Inflammatory macrophage treated with lipopolysaccharide for 4 hours (primary cell): ENCODE data around the gene PLBD2.

Experiments used
- DNase-seq: peaks from one replicate; pipeline ENCODE4 v3.0.0-alpha.2; 2020

PLBD2 gene

DNA sequence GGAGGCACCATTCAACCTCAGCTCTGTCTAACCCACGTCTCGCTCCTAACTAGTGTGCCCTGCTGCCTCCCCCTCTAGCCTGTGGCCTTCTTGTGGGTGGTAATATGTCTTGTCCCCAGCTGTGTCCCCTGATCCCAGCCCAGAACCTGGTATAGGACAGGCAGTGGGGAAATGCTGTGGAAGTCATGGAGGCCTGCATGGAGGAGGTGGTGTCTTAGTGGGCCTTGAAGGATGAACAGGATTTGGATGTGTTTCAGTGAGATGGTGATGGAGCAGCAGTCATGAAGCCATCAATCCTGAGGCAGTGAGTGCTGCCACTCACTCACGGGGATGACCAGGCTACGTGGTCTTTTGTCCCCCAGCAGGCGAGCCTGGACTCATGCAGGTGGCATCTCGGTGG is 13.4 kb downstream of the PLBD2 start:
- DNase-seq = no peak

DNA sequence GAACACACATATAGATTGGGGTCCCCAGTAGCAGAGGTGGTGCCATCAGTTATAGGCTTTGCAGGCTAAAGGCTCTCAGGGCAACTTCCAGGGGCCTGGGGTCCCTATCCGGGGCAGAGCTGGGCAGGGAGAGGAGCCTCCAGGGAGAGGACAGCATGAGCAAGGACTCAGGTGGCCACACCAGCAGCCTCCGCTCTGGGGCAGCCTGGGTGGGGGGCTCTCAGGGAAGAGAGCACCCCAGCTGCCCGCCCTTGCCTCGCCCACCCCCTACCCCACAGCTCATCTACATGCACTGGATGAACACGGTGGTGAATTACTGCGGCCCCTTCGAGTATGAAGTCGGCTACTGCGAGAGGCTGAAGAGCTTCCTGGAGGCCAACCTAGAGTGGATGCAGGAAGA is 14.0 kb downstream of the PLBD2 start:
- no peak for DNase-seq

DNA sequence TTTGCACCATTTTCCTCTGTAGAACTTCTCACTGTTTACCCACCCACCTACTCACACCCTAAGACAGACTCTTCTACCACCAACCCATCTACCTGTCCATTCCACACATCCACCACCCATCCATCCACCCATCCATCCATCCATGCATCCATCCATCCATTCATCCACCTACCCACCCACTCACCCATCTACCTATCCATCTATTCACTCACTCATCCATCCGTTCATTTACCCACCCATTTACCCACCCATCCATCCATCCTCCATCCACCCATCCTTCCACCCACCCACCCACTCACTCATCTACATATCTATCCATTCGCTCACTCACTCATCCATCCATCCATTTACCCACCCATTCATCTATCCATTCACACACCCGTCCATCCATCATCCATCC is 15.1 kb downstream of the PLBD2 start:
- DNase-seq = no peak

DNA sequence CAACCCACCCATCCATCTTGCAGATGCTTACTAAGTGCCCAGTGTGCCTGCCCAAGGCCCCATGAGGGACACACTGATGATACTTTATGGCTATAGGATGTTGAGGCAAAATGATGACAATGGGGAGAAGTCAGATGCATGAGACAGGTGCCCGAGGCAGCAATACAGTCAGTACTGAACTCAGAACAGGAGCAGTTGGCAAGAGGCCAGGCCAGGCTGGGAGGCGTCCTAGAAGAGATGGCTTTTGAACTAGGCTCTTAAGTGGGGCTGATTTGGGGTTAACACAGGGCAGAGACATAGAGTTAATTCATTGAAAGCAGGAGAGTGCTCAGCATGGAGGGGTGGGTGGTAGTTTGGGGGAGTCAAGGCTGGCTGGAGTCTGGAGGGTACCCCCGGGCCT is 15.6 kb downstream of the PLBD2 start:
- DNase-seq = no peak

DNA sequence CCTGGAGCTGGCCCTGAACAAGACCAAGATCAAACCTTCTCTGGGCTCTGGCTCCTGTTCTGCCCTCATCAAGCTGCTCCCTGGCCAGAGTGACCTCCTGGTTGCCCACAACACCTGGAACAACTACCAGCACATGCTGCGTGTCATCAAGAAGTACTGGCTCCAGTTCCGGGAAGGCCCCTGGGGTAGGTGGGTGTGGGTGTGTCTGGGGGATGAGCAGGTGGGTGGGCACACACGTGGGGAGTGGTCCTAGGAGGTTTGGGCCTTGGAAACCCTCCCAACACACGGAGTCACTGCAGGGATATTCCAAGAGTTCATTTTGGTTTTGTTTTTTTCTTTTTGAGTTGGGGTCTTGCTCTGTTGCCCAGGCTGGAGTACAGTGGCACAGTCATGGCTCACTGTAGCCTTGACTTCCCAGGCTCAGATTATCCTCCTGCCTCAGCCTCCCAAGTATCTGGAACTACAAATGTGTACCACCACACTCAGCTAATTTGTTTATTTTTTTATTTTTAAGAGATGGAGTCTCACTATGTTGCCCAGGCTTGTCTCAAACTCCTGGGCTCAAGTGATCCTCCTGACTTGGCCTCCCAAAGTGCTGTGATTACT is 16.5 kb downstream of the PLBD2 start:
- no peak for DNase-seq

DNA sequence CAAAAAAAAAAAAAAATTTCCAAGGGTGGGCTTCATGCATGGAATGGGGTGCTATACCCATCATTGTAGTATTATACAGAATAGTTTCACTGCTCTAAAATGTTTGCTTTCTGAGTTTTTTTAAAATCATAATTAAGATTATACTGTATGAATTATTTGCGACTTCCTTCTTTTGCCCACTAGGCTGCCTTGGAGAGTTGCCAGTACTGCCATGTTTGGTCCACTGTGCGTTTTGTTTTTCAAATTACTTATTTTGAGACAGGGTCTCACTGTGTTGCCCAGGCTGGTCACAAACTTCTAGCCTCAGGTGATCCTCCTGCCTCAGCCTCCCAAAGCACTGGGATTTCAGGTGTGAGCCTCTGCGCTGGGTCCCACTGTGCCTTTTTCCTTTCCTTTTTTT is 19.9 kb downstream of the PLBD2 start:
- no peak for DNase-seq

DNA sequence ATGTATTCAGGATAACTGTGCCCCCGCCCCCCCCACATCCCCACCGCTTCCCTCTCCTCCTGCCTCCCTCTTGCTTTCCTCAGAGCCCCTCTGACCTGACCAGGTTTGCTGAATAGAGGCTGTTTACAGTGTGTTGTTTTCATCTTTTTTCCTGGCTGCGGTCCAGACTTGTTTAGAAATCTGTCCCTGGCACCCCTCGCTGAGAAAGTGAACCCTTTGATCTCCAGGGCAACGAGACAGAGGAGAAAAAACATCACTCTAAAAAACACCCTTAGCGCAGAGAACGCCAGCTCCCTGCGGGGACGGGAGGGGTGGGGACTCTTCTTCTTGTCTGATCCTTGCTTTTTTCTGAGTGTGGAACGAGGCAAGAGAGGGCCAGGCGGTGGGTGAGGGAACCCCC is 22.8 kb downstream of the PLBD2 start:
- DNase-seq = no peak

DNA sequence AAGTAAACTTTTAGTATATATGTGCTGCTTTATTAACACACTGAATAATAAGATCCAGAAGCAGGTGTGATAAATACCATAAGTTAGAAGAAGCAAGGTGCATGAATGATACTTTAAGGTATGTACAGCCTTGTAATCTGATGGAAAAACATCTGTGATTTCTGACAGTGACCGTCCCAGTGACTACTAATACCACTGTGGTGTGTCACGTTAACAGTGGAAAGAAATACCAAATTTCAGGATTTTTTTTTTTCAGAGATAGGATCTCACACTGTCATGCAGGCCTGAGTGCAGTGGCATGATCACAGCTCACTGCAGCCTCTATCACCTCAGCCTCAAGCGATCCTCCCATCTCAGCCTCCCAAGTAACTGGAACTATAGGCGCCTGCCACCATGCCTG is 23.8 kb downstream of the PLBD2 start:
- no peak for DNase-seq

DNA sequence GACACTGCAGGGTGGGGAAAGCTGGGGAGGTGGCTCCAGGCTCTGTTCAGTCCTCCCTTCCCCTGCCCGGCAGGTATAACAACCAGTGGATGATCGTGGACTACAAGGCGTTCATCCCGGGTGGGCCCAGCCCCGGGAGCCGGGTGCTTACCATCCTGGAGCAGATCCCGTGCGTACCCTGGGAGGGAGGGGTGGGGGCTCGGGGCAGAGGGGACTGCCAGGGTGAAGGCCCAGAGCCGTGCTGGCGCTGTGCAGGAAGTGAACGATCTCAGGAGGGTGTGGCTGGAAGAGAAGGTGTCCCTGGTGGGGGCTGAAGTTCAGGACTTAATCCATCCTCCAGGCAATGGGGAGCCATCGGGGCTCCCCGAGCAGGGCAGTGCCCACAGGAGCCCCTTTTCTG is 26.4 kb downstream of the PLBD2 start:
- DNase-seq = no peak

DNA sequence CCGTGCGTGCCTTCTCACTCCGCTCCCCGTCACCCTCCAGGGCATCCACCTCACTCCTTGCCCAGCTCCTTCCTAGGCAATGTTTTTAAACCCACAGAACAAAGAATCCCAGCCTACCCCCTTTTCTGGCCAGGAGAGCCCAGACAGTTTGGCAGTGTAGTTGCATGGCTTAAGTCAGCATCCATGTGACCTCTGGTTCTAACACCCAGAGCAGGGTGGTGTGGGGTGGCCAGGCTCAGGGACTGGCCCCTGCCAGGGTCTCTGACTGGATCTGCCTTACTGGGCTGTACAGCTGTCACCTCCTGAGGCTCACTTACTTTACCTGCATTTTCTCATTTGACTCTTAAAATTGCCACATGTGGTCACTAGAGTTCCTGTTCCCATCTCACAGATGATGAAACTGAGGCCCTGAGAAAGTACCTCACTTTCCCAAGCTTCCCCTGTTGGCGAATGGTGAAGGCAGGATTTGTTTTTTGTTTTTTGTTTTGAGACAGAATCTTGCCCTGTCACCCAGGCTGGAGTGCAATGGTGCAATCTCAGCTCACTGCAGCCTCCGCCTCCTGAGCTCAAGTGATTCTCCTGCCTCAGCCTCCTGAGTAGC is 27.0 kb downstream of the PLBD2 start:
- peak; percentile 29 for DNase-seq

DNA sequence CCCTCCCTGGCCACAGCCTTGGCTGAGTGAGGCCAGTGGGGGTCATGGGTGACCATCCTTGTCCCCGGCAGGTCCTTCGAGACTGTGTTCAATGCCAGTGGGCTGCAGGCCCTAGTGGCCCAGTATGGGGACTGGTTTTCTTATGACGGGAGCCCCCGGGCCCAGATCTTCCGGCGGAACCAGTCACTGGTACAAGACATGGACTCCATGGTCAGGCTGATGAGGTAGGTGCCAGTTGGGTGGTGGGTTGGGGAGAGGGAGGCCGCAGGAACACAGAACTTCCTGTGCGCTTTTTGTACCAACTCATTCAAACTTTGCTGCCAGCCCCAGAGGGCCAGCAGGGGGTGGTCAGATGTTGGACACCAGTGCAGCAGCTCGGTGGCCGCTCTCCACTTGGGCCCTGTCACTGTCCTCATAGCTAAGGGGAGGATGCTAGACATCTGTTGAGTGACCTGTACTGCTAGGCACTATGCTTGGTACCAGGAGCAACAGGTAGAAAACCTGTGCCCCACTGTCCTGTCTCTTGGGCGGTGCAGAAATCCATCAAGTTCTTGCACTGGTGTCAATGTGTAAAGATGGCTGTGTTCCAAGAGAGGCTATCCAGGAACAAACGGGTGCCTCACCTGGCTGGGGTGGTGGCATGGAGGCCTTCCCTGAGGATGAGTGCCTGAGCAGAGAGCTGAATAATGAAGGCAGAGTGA is 28.6 kb downstream of the PLBD2 start:
- DNase-seq = no peak

DNA sequence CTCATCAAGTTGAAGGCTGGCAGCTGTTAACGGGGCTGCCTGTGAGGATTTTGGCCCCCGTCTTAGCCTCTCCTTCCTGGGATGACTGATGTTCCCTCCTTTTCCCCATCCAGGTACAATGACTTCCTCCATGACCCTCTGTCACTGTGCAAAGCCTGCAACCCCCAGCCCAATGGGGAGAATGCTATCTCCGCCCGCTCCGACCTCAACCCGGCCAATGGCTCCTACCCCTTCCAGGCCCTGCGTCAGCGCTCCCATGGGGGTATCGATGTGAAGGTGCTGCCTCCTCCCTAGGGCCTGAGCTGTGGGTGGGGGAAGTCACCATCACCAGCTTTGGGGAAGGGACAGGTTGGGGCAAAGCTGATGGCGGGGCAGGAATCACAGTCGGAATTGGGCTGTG is 29.2 kb downstream of the PLBD2 start:
- no peak for DNase-seq

DNA sequence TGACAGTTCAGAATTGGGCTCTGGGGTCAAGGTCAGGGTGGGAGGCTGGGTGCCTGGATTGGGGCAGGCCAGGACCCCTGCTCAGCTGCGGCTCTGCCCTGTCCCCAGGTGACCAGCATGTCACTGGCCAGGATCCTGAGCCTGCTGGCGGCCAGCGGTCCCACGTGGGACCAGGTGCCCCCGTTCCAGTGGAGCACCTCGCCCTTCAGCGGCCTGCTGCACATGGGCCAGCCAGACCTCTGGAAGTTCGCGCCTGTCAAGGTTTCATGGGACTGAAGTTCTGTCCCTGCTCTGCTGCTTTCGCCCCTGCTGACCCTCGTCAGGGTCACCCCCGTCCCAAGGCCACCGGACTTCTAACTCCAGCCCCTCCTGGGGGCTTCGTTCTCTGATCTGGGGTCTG is 30.0 kb downstream of the PLBD2 start:
- DNase-seq = no peak

DNA sequence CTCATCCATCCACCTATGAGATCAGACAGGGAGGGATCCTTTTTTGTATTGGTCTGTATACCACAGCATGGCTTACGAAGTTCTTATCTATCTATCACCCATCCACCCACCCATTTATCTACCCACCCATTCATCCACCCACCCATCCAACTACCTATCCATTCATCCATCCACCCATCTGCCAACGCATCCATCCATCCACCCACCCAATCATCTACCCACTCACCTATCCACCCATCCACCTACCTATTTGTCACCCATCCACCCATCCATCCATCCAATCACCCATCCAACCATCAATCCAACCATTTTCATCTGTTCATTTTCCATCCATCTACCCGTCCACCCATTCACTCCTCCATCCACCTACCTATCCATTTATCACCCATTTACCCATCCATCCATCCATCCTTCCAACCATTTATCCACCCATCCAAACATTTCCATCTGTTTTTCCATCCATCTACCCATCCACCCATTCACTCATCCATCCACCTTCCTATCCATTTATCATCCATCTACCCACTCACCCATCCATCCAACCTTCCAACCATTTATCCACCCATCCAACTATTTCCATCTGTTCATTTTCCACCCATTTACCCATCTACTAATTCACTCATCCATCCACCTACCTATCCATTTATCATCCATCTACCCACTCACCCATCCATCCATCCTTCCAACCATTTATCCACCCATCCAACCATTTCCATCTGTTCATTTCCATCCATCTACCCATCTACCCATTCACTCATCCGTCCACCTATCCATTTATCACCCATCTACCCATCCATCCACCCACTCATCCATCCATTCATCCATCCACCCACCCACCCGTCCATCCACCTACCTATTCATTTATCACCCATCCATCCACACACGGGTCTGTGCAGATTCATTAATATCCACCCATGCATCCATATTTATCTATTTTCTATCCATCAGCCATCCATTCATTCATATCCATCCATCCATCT is 32.0 kb downstream of the PLBD2 start:
- DNase-seq = no peak

DNA sequence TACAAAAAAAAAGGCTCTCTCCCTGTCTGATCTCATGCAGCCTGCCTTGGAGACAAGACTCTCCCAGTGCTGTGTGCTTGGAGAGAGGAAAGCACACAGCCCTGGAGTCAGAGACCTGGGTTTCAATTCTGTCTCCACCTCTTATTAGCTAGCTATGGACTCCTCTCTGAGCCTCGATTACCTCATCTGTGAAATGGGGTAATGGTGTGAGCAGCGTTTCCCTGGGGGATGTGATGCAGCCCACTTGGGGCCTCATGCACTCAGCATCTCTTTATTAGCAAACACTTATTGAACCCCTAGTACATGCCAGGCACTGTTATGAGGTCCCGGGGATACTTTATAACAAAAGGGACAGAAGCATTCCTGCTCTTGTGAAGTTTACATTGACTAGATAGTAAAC is 32.8 kb downstream of the PLBD2 start:
- DNase-seq = no peak

DNA sequence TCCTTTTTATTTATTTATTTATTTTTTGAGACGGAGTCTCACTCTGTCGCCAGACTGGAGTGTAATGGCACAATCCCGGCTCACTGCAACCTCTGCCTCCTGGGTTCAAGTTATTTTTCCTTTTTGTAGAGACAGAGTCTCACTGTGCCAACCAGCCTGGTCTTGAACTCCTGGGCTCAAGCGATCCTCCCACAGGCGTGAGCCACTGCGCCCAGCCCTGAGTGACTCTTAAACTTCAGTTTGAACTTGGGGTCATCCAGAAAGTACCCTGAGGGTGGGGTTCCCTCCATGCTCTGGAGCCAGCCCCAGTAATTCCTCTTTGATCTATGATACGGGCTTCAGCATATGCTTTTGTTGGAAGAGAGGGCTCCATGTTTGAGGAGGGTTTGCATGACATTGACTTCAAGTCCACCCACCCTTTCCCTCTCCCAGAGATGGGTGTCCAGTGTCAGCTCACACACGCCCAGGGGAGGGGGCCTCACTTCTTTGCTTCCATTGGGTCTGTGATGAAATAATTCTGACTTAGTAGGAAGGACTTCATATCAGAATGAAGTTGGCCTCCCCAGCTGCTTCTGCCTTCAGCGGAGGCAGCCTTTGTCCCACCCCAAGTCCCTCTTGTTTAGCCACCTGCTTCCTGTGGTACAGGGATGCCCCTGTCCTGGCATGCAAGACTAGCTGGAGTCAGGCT is 33.4 kb downstream of the PLBD2 start:
- DNase-seq = no peak

DNA sequence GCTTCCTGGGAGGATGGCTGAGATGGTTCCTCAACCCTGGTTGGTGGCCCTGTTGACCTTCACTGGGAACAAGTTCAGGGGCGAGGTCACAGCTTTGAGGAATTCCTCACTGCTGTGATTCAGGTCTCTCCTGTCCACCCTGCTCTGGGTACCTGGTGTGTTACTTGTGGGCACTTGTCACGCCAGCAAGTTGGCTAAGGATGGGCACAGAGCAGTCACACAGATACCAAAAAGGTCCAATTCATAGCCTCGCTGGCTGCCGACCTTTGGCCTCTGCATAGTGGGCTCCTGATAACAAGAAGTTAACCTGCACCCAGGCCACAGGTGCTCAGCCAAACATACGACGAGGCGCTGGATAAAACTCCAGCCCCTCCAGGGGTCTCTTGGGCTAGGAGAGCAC is 34.1 kb downstream of the PLBD2 start:
- DNase-seq = no peak

DNA sequence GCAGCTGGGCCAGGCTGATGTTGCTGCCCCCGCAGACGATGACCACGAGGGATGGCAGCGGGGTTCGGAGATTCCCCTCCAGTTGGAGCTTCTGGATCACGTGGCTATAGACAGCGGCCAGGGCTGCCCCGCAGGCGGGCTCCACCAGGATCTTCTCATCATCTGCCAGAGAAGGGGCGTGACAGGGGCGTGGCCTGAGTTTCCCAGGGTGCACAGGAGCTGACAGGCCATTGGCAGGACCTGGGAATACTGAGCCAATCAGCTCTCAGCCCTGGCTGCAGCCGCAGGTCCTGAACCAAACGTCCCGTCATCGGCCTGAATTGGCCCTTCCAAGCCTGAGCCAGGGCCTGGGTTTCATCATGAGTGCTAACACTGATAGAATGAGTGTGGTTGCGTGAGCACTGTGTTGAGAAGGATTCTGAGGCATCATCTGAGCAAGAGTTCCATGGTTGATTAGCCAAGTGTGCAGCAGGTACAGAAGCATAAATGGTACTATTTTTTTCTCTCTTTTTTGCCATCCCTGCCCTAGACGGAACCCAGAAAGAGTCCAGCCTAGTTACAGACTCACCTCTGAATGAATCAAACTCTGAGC is 34.7 kb downstream of the PLBD2 start:
- DNase-seq = no peak

DNA sequence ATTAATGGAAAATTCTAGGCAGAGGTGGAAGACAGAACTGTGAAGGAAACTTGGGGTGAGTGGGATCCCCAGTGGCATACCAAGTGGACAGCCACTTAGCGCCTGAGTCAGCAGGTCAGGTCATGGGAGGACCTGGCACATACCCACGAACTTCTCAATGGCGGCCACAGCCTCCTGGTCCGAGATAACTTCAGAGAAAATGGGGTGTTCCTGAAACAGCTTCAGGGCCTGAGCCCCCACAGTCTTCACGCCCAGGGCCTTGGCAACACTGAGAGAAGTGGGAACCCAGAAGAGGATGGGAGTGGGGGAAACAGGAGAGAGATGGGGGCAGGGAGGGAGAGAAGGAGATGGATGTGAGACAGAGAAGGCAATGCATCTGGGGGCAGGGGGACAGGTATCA is 35.4 kb downstream of the PLBD2 start:
- DNase-seq = no peak

DNA sequence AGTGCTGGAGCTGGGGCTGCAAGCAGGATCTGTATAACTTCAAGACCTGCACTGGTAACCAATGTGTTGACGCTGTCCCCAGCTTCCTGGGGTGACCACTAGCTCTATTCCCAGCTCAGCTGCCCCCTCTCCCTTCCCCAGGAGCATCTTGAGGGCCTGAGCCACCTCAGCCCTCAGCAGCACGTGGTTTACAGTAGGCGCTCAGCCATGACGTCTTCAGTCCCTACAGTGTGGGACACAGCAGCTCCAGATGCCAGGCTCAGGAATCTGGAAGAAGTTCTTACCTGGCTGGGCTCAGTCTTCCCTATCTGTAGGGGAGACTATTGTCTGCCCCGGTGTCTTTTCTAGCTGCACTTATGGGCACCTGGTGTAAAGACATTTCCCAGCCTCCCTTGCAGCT is 36.7 kb downstream of the PLBD2 start:
- no peak for DNase-seq

DNA sequence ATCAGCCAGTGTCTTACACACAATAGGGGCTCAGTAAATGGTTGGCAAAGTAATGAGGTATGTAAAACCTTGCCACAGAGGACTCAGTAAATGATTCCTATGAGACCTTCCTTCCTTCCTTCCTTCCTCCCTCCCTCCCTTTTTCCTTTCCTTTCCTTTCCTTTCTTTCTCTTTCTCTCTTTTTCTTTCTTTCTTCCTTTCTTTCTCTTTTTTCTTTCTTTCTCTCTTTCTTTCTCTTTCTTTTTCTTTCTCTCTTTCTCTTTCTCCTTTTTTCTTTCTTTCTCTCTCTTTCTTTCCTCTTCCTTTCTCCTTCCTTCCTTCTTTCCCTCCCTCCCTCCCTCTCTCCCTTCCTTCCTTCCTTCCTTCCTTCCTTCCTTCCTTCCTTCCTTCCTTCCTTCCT is 37.8 kb downstream of the PLBD2 start:
- no peak for DNase-seq

DNA sequence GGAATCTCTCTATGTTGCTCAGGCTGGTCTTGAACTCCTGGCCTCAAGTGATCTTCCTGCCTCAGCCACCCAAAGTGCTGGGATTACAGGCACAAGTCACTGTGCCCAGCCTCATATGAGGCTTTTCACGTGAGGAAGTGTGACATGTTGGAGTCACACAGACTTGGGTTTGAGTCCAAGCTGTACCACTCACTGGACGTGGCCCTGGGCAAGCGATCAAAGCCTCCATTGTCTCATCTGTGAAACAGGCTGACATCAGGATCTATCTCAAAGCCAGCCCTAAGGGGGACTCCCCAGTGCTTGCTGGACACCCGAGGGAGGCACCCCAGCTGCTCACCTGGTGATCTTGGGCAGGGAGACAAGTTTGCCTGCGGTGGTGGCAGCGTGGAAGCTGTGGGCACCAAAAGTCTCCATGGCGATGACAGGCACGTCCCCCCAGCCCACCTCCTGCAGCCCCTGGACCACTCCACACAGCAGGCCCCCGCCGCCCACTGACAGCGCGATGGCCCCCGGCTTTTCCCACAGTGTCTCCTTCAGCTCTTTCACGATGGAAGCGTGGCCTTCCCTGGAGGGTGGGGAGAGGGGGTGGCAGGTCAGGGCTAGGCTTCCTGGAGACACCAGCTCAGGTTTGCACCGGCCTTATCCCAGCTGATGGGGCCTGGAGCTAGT is 38.6 kb downstream of the PLBD2 start:
- no peak for DNase-seq
